Measurements from ENCODE around the gene POP4.
"Not testable (repeated sequence)": the region's sequence is repeated elsewhere in the genome, so short reads cannot be mapped to it uniquely, and the experiment has no call there.

Gene POP4

DNA sequence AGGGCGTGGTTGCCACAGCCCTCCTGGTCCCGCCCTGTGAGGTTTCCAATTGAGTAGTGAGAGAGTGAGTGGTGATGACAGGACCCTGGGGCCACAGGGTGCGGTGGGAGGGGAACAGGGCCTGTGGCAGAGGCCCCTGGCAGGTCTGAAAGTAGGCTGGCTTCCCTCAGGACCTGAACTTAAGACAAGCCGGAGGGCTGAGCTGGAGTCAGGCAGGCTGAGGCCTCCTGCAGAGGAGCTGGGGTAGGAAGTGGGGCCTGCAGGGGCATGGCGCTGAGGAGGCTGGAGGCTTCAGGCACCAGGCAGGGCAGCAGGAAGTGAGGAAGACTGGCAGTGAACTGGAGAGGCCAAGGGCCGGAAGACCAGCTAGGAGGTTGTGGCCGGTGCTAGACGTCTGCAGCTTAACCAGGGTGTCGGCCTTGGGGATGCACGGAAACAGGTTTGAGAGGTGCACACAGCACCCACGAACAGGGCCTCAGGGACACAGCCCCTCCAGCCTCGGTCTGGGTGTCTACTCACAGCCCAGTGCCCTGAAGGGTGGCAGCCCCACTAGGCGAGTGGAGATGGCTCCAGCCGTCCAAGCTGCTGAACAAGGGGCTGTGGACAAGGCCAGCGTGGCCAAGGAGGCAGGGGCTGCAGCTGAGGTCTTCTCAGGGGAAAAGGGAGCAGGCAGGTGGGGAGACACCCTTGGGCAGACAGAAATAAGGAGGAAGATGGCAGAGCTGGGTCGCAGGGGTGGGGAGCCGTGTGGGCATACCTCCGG, 17.8 kb downstream of the POP4 start:
- DNase-seq (ENCODE audit: extremely low read depth, low read depth): no peak
- TF ChIP-seq, protein P1, sequence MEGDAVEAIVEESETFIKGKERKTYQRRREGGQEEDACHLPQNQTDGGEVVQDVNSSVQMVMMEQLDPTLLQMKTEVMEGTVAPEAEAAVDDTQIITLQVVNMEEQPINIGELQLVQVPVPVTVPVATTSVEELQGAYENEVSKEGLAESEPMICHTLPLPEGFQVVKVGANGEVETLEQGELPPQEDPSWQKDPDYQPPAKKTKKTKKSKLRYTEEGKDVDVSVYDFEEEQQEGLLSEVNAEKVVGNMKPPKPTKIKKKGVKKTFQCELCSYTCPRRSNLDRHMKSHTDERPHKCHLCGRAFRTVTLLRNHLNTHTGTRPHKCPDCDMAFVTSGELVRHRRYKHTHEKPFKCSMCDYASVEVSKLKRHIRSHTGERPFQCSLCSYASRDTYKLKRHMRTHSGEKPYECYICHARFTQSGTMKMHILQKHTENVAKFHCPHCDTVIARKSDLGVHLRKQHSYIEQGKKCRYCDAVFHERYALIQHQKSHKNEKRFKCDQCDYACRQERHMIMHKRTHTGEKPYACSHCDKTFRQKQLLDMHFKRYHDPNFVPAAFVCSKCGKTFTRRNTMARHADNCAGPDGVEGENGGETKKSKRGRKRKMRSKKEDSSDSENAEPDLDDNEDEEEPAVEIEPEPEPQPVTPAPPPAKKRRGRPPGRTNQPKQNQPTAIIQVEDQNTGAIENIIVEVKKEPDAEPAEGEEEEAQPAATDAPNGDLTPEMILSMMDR (IDR thresholded peaks at IDR 0.05; ENCODE audit: low read depth, low read length, missing control alignments): no peak
- H3K4me3 ChIP-seq (replicated peaks; ENCODE audit: low read depth, low read length): no peak overlapping the region

DNA sequence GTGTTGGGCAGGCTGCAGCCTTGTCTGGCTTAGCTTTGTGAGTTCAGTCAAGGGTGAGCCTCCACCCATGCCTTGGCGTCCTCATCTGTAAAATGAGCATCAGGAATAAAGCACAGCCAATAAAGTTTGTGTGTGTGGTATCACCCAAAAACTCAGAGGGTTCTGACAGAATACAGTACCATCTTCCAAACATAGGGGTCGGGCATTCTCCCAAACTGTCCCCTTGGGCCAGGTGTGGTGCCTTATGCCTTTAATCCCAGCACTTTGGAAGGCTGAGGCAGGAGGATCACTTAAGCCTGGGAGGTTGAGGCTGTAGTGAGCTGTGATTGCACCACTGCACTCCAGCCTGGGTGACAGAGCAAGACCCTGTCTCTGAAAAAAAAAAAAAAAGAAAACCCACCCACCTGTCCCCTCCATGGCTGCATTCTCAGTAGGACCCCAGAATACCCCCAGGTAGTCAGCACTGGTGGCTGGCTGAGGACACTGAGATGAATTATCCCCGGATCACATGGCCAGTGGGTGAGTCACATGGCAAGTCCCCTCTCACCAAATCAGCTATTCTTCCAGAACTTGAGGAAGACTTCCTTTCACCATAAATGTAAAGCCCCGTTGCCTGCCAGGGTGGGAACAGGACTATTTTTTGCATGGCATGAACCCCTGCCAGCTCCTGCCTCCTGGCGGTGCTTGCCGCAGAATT, 18.6 kb downstream of the POP4 start:
- no peak for DNase-seq (ENCODE audit: extremely low read depth, low read depth)
- H3K4me3 ChIP-seq (replicated peaks; ENCODE audit: low read depth, low read length): no peak overlapping the region
- TF ChIP-seq, protein P1 (IDR thresholded peaks at IDR 0.05; ENCODE audit: low read depth, low read length, missing control alignments): no peak

DNA sequence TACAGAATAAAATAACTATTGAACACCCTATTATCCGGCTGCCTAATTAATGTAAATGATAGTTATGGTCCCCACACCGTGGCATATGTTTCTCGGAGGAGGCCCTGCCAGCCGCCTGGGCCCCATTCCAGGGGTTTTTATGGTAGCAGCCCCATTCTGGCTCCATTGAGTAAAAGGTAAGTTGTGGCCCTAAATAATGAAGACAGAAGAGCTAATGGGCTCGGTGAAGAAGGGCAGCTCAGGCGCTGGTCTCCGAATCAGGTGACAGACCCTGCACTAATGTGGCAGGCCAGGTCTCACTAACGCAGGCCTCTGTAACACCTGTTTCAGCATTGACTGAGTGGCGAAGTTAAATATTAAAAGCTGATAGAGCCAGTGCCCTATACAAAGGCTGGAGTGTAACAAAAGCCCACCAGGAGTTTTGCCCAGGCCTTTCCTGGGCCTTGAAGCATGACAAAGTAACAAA, 19.1 kb downstream of the POP4 start:
- no peak overlapping the region for H3K4me3 ChIP-seq (replicated peaks; ENCODE audit: low read depth, low read length)
- no peak for DNase-seq (ENCODE audit: extremely low read depth, low read depth)
- TF ChIP-seq, protein P1 (IDR thresholded peaks at IDR 0.05; ENCODE audit: low read depth, low read length, missing control alignments): no peak

DNA sequence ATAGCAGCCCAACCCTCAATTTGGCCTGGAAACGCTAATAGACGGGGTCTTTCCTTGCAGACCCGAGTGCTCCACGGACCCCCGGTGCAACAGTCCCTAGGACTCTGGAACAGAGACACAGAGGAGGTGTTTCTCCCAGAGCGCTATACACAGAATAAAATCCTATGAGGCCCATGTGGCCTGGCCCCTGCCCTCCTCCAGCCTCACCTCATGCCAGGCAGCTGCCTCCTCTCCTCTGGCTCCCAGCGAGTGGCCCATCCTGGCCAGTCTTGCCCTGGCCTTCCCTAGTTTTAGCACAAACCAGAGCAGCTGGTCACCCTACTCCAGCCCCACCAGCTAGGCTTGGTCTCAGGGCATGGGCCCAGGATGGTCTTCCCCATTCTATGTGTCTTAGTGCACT, 20.3 kb downstream of the POP4 start:
- no peak for DNase-seq (ENCODE audit: extremely low read depth, low read depth)
- TF ChIP-seq, protein P1 (IDR thresholded peaks at IDR 0.05; ENCODE audit: low read depth, low read length, missing control alignments): no peak
- no peak overlapping the region for H3K4me3 ChIP-seq (replicated peaks; ENCODE audit: low read depth, low read length)

DNA sequence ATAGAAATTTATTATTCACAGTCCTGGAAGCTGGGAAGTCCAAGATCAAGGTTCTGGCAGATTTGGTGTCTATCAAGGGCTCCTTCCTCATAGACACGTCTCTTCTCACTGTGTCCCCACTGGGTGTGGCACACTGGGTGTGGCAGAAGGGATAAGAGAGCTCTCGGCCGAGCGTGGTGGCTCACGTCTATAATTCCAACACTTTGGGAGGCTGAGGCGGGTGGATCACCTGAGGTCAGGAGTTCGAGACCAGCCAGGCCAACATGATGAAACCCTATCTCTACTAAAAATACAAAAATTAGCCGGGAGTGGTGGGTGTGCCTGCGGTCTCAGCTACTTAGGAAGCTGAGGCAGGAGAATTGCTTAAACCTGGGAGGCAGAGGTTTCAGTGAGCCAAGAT, 20.7 kb downstream of the POP4 start:
- H3K4me3 ChIP-seq (replicated peaks; ENCODE audit: low read depth, low read length); DNase-seq (ENCODE audit: extremely low read depth, low read depth): not testable (repeated sequence)

DNA sequence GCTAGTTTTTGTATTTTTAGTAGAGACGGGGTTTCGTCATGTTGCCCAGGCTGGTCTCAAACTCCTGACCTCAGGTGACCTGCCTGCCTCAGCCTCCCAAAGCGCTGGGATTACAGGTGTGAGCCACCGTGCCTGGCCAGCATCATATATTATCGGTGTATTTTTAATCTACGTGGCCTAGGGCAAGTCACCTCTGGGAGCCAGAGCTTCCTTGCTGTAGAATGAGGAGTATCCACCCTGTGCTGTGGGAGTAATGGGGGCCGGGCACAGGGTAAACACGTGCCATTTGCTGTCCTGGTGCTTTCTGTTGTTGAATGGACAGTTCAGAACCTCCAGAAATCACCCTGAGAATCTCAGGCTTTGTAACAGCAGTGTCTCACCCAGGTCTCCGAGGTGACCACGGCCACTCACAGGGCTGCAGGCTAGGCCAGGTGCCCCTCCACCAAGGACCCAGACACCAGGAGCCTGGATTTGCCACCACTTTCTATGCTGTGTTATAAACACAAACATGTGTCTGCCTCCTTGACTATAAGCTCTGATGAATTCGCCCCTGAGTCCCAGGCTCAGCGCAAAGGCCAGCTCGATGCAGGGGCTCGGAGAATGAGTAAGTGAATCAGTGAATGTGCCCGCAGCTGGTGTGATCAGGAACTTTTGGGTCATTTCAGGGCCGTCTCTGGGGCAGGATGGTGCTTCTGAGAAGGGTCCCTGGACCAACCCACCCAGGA, 22.7 kb downstream of the POP4 start:
- DNase-seq (ENCODE audit: extremely low read depth, low read depth): no peak

More for the DNA sequence above, 22.7 kb downstream of the POP4 start:
- TF ChIP-seq, protein P1 (IDR thresholded peaks at IDR 0.05; ENCODE audit: low read depth, low read length, missing control alignments): no peak
- H3K4me3 ChIP-seq (replicated peaks; ENCODE audit: low read depth, low read length): no peak overlapping the region

Data from HFF-Myc (cell line).